HG03039 (cell line): ENCODE data around the gene ITPR3.

Source experiments
- ATAC-seq: cut with Tn5 transposase; IDR thresholded peaks from one replicate; pipeline ENCODE4 v1.9.1; 2021; ENCODE audit warnings: mild to moderate bottlenecking, moderate library complexity; ENCODE audit not compliant: unreplicated experiment

Gene ITPR3

DNA sequence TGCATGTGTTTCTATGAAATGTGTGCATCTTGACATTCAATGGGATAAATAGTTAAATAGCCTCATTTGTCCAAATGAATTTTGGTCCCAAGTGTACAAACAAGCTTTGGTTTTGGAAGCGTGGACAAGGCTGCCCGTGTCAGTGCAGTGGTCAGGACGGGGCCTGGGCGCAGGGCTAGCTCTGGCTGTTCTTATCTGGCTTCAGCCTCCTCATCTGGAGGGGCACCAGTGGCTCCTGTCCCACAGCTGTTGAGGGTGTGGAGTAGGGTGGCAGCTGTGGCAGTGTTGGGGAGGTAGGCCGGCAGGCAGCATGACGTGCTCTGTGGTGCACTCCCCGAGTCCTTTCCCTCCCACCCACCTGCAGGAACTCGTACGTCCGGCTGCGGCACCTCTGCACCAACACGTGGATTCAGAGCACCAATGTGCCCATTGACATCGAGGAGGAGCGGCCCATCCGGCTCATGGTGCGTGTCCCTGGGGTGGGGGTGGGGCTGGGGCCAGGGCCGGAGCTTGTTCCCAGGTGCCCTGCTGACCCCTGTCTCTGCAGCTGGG, 43.5 kb downstream of the ITPR3 start:
- no peak for ATAC-seq

DNA sequence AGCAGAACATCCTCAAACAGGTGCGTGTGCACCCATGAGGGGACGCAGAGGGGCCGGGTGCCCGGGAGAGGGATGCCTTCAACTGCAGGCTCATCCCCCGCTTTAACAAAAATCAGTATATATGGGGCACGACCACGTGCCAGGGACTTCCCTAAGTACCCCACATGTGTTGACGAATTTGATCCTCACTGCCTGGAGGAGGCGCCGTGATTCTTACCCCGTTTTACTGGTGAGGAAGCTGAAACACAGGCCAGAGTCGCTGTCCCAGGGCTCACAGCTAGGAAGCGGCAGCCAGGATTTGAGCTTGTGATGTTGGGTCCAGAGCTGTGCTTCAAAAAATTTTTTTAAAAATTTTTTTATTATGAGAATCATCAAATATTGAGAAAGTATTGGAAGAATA, 44.8 kb downstream of the ITPR3 start:
- no peak for ATAC-seq

DNA sequence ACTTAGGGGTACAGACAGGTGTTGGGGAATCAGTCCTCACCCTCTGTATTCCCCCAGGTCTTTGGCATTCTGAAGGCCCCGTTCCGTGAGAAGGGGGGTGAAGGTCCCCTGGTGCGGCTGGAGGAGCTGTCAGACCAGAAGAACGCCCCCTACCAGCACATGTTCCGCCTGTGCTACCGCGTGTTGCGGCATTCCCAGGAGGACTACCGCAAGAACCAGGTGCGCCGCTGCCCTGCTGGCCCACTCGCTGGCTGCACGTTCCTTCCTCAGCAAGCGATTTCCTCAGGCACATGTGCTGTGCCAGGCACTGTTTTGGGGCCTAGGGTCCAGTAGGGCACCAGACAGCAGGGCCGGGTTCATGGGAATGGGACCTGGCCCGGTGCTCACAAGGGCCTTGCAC, 46.0 kb downstream of the ITPR3 start:
- no peak for ATAC-seq

DNA sequence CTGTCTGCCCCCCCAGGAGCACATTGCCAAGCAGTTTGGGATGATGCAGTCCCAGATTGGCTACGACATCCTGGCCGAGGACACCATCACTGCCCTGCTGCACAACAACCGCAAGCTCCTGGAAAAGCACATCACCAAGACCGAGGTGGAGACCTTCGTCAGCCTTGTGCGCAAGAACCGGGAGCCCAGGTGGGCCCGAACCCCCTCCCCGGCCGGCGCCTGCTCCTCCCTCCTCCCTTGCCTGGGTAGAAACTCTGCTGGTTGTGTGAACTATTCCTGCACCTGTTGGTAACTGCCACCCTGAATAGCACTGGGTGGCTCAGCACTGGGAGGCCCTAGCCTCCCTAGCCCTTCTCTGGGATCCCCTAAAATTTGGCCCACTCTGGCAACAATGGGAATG, 46.7 kb downstream of the ITPR3 start:
- no peak for ATAC-seq

DNA sequence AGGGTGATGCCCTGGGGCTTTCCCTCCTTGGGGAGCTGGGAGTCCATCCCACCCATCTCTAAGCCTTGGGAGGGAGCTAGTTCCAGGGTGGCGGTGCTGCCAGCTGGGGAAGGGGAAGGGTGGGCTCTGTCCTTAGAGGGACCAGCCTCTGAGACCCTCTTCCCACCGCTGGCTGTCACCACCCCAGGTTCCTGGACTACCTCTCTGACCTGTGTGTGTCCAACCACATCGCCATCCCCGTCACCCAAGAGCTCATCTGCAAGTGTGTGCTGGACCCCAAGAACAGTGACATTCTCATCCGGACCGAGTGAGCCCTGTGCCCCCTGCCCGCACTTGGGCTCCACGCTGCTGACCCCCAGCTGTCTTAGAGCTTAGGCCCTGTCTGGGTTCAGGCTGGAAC, 47.2 kb downstream of the ITPR3 start:
- ATAC-seq = no peak

DNA sequence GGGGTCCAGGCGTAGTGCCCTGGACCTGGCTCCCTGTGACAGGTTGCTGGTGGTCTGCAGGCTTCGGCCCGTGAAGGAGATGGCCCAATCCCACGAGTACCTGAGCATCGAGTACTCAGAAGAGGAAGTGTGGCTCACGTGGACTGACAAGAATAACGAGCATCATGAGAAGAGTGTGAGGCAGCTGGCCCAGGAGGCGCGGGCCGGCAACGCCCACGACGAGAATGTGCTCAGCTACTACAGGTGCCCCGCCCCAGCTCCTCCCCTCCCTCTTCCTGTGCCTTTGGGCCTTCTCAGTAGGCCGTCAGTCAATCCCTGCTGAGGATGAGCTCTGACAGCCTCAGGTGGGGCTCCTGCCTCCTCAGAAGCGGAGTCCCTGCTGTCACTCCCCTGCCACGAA, 47.8 kb downstream of the ITPR3 start:
- ATAC-seq = no peak

DNA sequence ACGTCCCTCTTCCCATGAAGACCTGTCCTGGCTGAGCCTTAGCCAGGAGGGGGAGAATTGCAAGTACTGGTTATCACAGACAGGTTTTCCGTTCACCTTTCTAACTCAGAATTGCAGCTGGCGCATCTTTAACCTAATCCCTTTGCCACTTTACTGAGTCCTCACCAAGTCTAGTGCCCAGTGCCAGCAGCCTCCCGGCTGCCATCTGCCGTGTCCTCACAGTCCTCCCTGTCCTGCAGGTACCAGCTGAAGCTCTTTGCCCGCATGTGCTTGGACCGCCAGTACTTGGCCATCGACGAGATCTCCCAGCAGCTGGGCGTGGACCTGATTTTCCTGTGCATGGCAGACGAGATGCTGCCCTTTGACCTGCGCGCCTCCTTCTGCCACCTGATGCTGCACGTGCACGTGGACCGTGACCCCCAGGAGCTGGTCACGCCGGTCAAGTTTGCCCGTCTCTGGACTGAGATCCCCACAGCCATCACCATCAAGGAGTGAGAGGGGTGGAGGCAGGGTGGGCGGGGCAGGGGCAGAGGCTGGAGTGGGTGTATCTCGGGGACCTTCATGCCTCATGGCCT, 49.1 kb downstream of the ITPR3 start:
- ATAC-seq = no peak

DNA sequence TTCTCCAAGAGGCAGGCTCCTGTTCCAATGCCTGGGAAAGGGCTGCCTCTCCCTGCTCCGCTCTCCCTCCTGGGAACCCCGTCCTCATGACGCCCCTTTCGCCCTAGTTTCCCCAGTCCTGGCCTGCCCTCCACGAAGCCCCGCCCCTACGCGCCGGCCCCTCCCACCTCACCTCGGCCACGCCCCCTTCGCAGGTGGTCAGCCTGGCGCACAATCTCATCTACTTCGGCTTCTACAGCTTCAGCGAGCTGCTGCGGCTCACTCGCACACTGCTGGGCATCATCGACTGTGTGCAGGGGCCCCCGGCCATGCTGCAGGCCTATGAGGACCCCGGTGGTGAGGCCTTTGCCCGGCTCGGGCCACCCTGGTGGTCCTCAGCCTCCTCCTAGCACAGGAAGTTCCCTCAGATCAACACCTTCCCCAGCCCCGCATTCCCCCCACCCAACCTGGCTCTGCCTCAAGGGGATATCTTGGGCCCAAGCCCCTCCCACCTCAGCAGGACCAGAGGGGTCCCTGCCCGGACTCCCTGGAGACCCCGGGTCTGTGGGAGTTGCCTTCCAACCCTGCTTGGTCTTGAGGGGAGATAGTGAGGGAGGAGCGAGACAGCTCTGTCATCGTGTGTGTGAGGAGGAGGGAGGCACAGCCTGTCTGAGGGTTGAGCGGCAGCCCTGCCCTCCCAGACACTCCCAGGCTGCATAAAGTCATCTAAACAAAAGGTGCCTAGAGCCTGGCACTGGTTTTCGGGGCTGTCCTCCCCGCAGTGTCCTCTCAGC, 50.0 kb downstream of the ITPR3 start:
- ATAC-seq = no peak

DNA sequence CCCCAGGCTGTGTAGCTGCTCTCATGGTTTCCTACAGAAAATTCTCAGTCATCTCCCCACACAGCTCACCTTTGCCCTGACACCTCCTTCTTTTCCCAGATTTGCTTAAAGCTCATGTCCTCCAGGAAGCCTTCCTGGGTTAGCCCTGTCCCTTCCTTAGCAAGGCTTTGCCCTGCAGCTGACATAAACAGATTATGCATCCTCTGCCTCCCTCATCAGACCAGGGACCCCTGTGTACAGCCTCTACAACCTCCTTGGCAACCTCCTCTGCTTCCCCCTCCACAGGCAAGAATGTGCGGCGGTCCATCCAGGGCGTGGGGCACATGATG, 50.6 kb downstream of the ITPR3 start:
- ATAC-seq = no peak

DNA sequence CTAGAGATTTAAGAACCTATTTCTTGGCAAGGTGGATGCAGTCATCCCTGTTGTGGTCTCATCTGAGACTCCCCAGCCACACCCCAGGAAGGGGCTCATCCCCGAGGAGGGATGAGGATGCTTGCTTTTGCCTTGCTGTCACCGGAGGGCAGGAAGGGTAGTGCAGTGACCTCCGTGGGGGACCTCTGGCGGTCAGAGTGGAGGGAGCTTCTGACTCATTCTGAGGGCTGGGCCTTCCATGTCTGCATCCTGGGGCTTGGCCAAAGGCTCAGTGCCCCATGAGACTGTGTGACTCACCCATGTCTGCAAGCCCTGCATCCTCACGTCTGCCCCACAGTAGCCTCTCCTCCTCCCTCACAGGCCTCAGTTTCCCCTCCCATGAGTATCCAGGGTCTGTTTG, 51.7 kb downstream of the ITPR3 start:
- ATAC-seq = no peak

DNA sequence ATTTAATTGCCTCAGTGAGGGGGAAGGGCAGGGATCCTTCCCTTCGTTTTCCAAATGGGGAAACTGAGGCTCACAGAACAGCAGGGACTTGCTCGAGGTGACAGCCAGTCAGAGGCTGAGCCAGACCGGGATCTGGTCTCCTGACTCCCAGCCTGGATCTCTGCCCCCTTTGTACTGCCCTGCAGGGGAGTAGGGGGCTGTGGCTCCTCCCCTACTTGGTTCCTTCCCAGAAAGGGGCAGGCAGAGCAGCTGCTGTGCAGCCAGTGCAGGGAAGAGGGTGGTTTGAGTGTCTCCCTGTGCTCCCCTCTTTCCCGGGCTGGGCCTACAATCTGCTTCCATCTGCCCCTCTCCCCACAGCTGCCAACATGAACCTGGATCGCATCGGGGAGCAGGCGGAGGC, 52.7 kb downstream of the ITPR3 start:
- no peak for ATAC-seq

DNA sequence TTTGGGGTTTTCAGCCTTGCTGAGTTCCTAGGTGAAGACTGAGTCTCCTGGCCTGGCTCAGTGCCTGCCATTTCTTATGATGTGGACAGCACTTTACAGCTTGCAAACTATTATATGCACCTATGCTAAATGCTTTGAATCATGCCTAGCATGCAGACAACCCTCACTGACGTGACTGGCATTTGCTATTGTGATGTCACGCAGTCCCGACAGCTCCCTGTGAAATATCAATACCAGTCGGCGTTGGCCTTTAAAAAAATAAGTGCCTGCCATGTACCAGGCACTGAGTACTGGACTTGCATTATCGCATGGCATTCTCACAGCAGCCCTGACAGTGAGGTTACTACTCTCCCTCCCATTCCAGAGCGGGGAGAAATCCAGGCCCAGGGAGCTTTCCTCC, 54.8 kb downstream of the ITPR3 start:
- no peak for ATAC-seq

DNA sequence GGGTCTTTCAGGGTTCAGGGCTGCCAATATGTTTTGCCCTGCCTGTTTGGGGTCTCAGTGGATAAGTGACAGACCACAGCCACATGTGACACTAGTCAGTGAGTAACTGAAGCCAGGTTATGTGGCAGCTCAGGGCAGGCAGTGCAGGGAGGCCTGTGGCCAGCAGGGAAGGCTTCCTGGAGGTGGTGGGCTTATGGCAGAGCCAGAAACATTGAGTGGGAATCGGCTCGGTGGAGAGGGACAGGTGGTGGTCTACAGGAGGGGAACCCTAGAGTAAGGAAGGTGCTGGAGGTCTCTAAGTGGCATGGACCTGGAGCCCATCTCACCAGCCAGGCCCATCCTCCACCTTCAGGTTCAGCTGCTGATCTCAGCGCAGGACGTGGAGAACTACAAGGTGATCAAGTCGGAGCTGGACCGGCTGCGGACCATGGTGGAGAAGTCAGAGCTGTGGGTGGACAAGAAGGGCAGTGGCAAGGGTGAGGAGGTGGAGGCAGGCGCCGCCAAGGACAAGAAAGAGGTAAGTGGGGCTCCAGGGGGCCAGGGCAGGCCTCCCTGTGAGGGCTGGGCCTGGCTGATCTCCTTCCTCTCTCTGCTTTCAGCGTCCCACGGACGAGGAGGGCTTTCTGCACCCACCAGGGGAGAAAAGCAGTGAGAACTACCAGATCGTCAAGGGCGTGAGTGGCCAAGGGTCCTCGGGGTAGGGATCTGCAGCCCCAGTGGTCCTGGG, 55.5 kb downstream of the ITPR3 start:
- no peak for ATAC-seq

DNA sequence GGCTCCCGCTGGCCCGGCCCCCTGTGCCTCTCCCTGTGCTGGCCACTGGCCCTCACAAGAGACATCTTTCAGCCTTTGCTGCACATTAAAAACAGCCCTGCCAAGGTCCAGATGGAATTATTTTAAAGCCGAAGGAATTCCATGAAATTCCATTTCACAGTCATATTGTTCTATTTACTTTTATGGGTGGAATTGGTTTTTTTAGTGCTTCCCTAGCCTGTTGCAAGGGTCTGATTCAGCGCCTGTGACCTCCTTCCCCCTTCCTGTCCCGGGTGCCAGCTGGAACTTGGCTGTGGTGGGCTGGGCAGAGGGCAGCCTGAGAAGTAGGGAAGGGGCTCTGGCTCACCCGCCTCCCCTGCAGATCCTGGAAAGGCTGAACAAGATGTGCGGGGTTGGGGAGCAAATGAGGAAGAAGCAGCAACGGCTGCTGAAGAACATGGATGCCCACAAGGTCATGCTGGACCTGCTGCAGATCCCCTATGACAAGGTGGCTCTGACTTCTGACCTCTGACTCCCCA, 56.1 kb downstream of the ITPR3 start:
- no peak for ATAC-seq

DNA sequence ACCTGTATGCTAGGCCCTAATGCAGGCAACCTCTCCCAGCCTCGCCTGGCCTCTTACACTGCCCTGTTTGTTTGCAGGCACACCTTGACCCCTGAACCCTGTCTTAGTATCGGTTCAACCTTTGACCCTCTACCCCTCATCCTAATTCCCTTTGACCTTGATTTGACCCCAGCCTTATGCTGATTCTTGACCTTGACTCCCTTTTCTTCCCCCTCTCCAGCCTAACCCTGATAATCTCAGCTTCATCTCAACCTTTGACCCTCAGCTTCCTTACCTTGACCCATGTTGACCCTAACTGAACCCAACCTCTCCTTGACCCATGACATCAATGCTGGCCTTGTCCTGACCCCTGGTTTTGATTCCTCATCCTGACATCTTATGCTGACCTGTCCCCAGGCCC, 56.6 kb downstream of the ITPR3 start:
- no peak for ATAC-seq

DNA sequence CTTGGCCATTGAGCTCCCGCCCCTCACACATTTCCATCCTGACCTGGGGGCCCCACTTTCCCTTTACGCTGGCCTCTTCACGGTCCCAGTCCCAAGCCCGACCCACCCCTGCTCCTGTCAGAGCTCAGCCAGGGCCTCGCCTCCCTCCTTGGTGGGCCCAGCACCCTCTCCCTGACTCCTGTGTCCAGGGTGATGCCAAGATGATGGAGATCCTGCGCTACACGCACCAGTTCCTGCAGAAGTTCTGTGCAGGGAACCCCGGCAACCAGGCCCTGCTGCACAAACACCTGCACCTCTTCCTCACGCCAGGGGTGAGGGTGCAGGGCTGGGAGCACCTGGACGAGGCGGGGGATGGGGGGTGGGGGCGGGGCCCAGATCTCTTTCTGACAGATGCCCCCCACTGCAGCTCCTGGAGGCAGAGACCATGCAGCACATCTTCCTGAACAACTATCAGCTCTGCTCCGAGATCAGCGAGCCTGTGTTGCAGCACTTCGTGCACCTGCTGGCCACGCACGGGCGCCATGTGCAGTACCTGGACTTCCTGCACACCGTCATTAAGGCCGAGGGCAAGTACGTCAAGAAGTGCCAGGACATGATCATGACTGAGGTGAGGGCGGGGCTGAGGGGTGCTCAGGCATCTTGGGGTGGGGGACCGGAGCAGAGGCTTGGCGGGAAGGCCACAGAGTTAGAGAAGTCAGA, 57.3 kb downstream of the ITPR3 start:
- ATAC-seq = no peak

DNA sequence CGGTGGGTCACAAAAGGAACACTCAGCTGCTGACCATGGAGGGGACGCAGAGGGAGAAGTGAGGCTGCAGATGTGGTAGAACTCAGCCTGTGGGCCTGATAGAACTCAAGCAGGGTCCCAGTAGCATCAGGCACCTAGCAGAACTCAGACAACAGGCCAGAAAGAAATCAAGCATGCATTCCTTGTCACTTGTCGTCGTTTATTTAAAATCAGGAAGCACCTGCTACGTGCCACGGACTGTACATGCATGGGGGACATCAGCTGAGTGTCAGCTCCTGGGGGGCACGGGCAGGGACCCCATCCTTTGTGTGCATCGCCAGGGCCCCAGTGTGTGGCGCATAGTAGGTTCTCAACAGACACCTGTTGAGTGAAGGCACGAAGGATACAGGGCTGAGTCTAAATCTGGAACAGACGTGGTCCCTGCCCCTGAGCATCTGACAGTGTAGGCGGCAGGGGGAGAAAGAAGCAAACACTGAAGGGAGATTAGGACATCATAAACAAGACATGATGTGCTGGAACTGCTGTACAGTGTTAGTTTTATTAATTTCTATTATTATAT, 57.9 kb downstream of the ITPR3 start:
- ATAC-seq = no peak

DNA sequence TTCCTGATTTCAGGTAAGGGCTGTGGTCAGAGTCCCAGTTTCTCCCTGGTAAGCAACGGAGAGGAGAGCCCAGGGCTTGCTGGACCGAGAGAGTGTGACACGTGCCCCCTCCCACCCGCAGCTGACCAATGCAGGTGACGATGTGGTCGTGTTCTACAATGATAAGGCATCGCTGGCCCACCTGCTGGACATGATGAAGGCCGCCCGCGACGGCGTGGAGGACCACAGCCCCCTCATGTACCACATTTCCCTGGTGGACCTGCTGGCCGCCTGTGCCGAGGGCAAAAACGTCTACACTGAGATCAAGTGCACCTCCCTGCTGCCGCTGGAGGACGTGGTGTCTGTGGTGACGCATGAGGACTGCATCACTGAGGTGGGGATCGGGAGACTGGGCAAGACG, 58.6 kb downstream of the ITPR3 start:
- no peak for ATAC-seq

DNA sequence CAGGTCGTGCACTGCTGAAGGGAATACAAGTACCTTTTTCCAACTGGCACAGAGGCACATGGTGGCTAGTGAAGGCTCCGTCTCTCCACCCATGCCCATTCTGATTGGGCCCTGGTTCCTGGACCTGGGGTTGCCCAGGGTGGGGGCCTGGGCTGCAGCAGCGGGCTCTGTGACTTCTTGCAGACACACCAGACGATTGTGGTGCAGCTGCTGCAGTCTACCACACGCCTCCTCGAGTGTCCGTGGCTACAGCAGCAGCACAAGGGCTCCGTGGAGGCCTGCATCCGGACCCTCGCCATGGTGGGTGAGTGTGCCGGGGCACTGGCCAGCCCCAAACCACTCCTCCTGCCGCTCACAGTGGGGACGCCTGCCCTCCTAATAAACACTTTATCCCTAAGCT, 61.2 kb downstream of the ITPR3 start:
- no peak for ATAC-seq

DNA sequence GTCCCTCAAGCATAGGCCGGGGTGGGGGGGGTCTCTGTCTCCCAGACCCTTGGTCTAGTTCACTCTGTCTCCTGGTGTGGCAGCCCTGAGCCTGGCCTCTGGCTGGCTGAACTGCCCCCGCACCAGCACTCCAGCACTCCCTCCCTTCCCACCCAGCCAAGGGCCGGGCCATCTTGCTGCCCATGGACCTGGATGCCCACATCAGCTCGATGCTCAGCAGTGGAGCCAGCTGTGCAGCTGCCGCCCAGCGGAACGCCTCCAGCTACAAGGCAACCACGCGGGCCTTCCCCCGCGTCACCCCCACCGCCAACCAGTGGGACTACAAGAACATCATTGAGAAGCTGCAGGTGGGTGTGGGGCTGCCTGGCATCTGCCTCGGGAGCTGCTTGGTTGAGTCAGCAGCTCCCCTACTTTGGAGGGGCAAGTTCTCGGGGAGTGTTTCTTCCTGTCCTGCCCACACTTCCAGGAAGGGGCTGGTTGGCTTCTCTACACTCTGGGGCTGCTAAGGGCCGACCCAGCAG, 62.0 kb downstream of the ITPR3 start:
- no peak for ATAC-seq
